Measurements from ENCODE around the gene PCP2.

Gene PCP2

GRCh38 chr19:7633698-7634097 lies at the start of gene PCP2:
Gene PCP2 (minus strand): TSS chr19:7633719. CDS start chr19:7633457, 262 bp downstream.
- no peak within 1 kb of the TSS for H3K27ac ChIP-seq

DNA sequence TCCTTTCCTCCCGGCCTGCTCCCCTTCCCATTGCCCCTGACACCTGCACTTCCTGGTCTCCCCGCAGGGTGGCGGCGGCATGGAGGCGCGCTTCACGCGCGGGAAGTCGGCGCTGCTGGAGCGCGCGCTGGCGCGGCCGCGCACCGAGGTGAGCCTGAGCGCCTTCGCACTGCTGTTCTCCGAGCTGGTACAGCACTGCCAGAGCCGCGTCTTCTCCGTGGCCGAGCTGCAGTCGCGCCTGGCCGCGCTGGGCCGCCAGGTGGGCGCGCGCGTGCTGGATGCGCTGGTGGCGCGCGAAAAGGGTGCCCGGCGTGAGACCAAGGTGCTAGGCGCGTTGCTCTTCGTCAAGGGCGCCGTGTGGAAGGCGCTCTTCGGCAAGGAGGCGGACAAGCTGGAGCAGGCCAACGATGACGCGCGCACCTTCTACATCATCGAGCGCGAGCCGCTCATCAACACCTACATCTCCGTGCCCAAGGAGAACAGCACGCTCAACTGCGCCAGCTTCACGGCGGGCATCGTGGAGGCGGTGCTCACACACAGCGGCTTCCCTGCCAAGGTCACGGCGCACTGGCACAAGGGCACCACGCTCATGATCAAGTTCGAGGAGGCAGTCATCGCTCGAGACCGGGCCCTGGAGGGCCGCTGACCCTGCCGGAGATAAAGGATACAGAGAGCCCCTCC lies 48.8 kb upstream of the PCP2 start:
- DNase-seq (ENCODE audit: low read depth, low spot score): no peak
- no peak for TF ChIP-seq POLR2AphosphoS5 (IDR thresholded peaks at IDR 0.05; ENCODE audit: borderline replicate concordance, low read depth, low read length)
- no peak for TF ChIP-seq FOXP2 (optimal IDR thresholded peaks at IDR 0.05; ENCODE audit: control extremely low read depth, extremely low read length, insufficient read depth)
- no peak for TF ChIP-seq EZH2 (IDR thresholded peaks at IDR 0.05)
- H3K4me3 ChIP-seq: peak overlapping the region; percentile 98
- H3K36me3 ChIP-seq (ENCODE audit: insufficient read depth, low read length): peaks cover 5% of the 10 kb centered on the region; the same call in 1 of the 2 replicates
- H3K27ac ChIP-seq: no peak overlapping the region
- no peak overlapping the region for H3K9ac ChIP-seq (ENCODE audit: insufficient read length)
- H3K9me3 ChIP-seq (ENCODE audit: low read depth, low read length): no peaks in the 10 kb centered on the region

More at GRCh38 chr19:7633698-7634097, at the start of gene PCP2:
- no peak; the same call in 1 of the 2 replicates for TF ChIP-seq POLR2AphosphoS5 (IDR thresholded peaks at IDR 0.05; ENCODE audit: borderline replicate concordance, low read depth, low read length)
- TF ChIP-seq FOXP2 (optimal IDR thresholded peaks at IDR 0.05; ENCODE audit: control extremely low read depth, extremely low read length, insufficient read depth): no peak
- TF ChIP-seq EZH2 (IDR thresholded peaks at IDR 0.05): no peak
- H3K9me3 ChIP-seq (ENCODE audit: low read depth, low read length): no peaks in the 10 kb centered on the region
- no peak for DNase-seq (ENCODE audit: low read depth, low spot score)
- H3K36me3 ChIP-seq (ENCODE audit: insufficient read depth, low read length): no peaks in the 10 kb centered on the region
- H3K9ac ChIP-seq (ENCODE audit: insufficient read length): no peak within 1 kb of the TSS
- no peak within 1 kb of the TSS for H3K4me3 ChIP-seq

DNA sequence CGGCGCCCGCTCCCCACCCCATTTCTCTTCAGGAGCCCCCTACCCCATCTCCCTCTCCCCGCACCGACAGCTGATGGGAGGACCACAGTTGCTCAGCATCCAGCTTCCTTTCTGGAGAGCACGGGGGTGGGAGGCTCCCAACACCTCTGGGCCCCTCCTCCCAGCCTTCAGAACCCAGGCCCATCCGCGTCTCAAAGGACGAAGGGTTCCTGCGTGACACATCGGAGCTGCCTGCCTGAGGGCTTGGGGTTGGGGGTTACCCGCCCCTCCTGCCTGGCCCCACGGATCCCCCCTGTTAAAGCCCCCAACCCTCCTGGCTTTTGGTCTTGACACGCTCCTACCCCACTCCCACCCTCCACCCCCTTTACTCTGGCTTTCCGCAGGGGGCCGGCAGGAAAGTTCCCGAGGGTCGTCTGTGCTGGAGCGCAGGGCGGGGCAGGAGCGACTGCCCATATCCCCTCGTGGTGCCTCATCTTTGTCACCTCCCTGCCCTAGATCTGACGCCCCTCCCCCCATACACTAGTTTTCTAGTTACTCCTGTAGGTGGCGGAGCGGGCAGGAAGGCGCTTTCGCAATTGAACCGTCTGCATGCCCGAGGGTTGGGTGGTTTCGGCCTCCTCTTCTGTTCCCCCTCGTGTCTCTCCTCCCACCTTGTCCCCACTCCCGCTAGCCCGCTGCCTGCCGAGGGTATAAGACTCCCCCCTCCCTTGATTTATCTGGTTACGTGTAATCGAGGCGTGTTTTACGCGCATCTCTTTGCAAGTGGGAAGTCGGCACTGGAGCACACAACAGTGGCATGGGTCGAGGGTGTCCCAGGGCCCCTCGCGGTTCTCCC lies 48.0 kb upstream of the PCP2 start:
- Histone ChIP-seq H3K4me3 (peak overlapping the region; percentile 98), H3K9me3 (ENCODE audit: low read depth, low read length) (no peaks in the 10 kb centered on the region), H3K27ac (no peak overlapping the region), H3K36me3 (ENCODE audit: insufficient read depth, low read length) (peaks cover 5% of the 10 kb centered on the region; the same call in 1 of the 2 replicates), H3K9ac (ENCODE audit: insufficient read length) (peak overlapping the region; percentile 91)
- DNase-seq (ENCODE audit: low read depth, low spot score): no peak
- no peak for TF ChIP-seq FOXP2 (optimal IDR thresholded peaks at IDR 0.05; ENCODE audit: control extremely low read depth, extremely low read length, insufficient read depth)
- no peak for TF ChIP-seq POLR2AphosphoS5 (IDR thresholded peaks at IDR 0.05; ENCODE audit: borderline replicate concordance, low read depth, low read length)
- TF ChIP-seq EZH2 (IDR thresholded peaks at IDR 0.05): no peak

- Histone ChIP-seq H3K9me3 (ENCODE audit: low read depth, low read length) (no peaks in the 10 kb centered on the region), H3K36me3 (ENCODE audit: insufficient read depth, low read length) (peaks cover 5% of the 10 kb centered on the region; the same call in 1 of the 2 replicates), H3K9ac (ENCODE audit: insufficient read length) (peak within 1 kb of the TSS; percentile 91), H3K27ac (no peak within 1 kb of the TSS), H3K4me3 (peak within 1 kb of the TSS; percentile 98)
- no peak for DNase-seq (ENCODE audit: low read depth, low spot score)
- TF ChIP-seq EZH2 (IDR thresholded peaks at IDR 0.05) (no peak), POLR2AphosphoS5 (IDR thresholded peaks at IDR 0.05; ENCODE audit: borderline replicate concordance, low read depth, low read length) (peak; percentile 80), FOXP2 (optimal IDR thresholded peaks at IDR 0.05; ENCODE audit: control extremely low read depth, extremely low read length, insufficient read depth) (peak; percentile 17)
Measured at GRCh38 chr19:7680606-7681339, 47.3 kb upstream of the PCP2 start, which contains the start of gene TRAPPC5. Gene TRAPPC5 (plus strand): TSS chr19:7680833. CDS start chr19:7682254, 1,421 bp downstream.

DNA sequence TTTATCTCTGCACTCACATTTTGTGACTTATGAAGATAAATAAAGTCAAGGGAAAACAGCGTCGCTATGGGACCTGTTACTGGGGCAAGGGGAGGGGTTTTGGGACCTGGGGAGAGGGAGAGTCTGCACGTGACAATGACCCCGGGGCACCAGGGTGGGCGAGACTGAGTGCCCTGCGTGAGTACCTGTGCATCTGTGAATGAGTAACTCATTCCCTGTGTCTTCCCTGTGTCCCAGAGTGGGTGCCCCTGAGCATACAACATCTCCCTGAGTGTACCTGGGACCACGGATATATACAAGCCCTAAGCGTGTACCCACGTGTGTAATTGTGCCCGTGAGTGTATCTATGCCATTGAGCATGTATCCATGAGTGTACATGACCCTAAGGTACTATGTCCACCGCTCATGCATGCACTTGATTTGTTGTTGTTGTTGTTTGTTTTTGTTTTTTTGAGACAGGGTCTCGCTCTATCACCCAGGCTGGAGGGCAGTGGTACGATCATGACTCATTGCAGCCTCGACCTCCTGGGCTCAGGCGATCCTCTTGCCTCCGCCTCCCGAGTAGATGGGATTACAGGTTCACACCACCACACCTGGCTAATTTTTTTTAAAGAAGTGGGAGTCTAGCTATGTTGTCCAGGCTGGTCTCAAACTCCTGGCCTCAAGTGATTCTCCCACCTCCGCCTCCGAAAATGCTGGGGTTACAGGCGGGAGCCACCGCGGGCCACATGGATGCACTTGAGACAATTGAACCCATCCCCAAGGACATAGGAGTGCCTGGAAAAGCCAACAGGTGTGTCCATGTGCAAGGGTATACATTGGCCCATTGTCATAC lies 46.5 kb upstream of the PCP2 start:
- TF ChIP-seq FOXP2 (optimal IDR thresholded peaks at IDR 0.05; ENCODE audit: control extremely low read depth, extremely low read length, insufficient read depth) (no peak), EZH2 (IDR thresholded peaks at IDR 0.05) (no peak), POLR2AphosphoS5 (IDR thresholded peaks at IDR 0.05; ENCODE audit: borderline replicate concordance, low read depth, low read length) (no peak)

GRCh38 chr19:7678971-7679751 lies 45.6 kb upstream of the PCP2 start:
- Histone ChIP-seq H3K9ac (ENCODE audit: insufficient read length) (no peak overlapping the region), H3K36me3 (ENCODE audit: insufficient read depth, low read length) (peaks cover 5% of the 10 kb centered on the region; the same call in 1 of the 2 replicates), H3K4me3 (no peak overlapping the region), H3K27ac (no peak overlapping the region), H3K9me3 (ENCODE audit: low read depth, low read length) (no peaks in the 10 kb centered on the region; the same call in 1 of the 2 replicates)
- no peak for DNase-seq (ENCODE audit: low read depth, low spot score)
- TF ChIP-seq POLR2AphosphoS5 (IDR thresholded peaks at IDR 0.05; ENCODE audit: borderline replicate concordance, low read depth, low read length): no peak
- no peak for TF ChIP-seq FOXP2 (optimal IDR thresholded peaks at IDR 0.05; ENCODE audit: control extremely low read depth, extremely low read length, insufficient read depth)
- TF ChIP-seq EZH2 (IDR thresholded peaks at IDR 0.05): no peak

More for the DNA sequence above, 46.5 kb upstream of the PCP2 start:
- Histone ChIP-seq H3K9me3 (ENCODE audit: low read depth, low read length) (no peaks in the 10 kb centered on the region), H3K36me3 (ENCODE audit: insufficient read depth, low read length) (peaks cover 5% of the 10 kb centered on the region; the same call in 1 of the 2 replicates), H3K4me3 (peak overlapping the region; percentile 98), H3K9ac (ENCODE audit: insufficient read length) (no peak overlapping the region), H3K27ac (no peak overlapping the region)
- no peak for DNase-seq (ENCODE audit: low read depth, low spot score)

Data from SK-N-MC (cell line).